GM12878 (cell line): ENCODE results near the gene SHISAL2B.

Experiments used
- HDGF ChIP-seq: fragments of 450-650 bp; IDR thresholded peaks from 2 replicates; pipeline ENCODE4 v1.6.1; 2016; ENCODE audit warnings: antibody characterized with exemption
- IKZF2 ChIP-seq, 2 experiments: fragments of 450-650 bp; IDR thresholded peaks; 2 replicates each; pipeline ENCODE4 v1.6.1; 2017; ENCODE audit warnings: mild to moderate bottlenecking in 2 of 2, moderate library complexity in 2 of 2
- POLR2A ChIP-seq: IDR thresholded peaks from 2 replicates; pipeline ENCODE4 v1.6.1; 2011; ENCODE audit warnings: low read depth, mild to moderate bottlenecking, low read length
- SMARCA5 ChIP-seq: fragments of 450-650 bp; IDR thresholded peaks from 2 replicates; pipeline ENCODE4 v1.6.1; 2017; ENCODE audit warnings: mild to moderate bottlenecking
- TCF12 ChIP-seq: IDR thresholded peaks from 2 replicates; pipeline ENCODE4 v1.6.1; 2011; ENCODE audit warnings: low read depth, mild to moderate bottlenecking, low read length
- TCF3 ChIP-seq: IDR thresholded peaks from 2 replicates; pipeline ENCODE4 v1.6.1; 2012; ENCODE audit warnings: low read depth, mild to moderate bottlenecking, low read length, borderline replicate concordance; ENCODE audit not compliant: insufficient read depth
- ZBED1 ChIP-seq: IDR thresholded peaks from 2 replicates; pipeline ENCODE4 v1.6.1; 2016; ENCODE audit warnings: borderline replicate concordance
- TF ChIP-seq, protein P1 (sequence below): IDR thresholded peaks from 2 replicates; pipeline ENCODE4 v1.6.1; 2011; ENCODE audit warnings: borderline replicate concordance, low read depth, mild to moderate bottlenecking, moderate library complexity, low read length; ENCODE audit not compliant: insufficient read depth, poor library complexity, severe bottlenecking
- TF ChIP-seq, protein P2 (sequence below), 3 experiments: IDR thresholded peaks in 2 of 3; conservative IDR thresholded peaks in 1 of 3; 2 replicates each; pipeline ENCODE4 v1.5.1; 2011; ENCODE audit warnings: low read depth in 3 of 3, low read length in 3 of 3, mild to moderate bottlenecking in 3 of 3, control low read depth in 2 of 3, moderate library complexity in 2 of 3, inconsistent platforms in 1 of 3, mixed read lengths in 1 of 3; ENCODE audit not compliant: control insufficient read depth in 2 of 3, insufficient read depth in 1 of 3; ENCODE audit errors: extremely low read depth in 1 of 3
- TF ChIP-seq, protein P3 (sequence below): IDR thresholded peaks from 2 replicates; pipeline ENCODE4 v1.6.1; 2011; ENCODE audit warnings: low read depth, low read length, improper control_type of control experiment, borderline replicate concordance

DNA sequence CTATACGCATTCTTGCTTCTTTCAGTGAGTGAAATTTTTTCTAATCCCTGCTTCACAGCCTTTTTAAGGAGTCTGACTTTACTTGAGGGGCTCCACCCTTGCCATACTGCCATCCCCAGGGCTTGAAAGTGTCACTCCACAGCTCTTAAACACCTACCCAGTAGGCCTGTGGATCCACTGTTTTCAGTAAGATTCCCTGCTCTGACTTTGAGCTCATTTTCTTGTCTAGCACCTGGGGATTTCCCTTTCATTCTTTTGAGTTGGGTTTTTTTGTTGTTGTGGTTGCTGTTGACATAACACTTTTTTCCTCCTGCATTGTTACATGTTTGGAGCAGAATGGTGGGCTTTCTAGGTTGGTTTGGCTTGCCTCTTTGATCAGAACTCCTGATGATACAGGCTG, 54.6 kb downstream of the SHISAL2B start:
- no peak for TF ChIP-seq HDGF
- TF ChIP-seq TCF12 = no peak
- TF ChIP-seq IKZF2 (IDR thresholded peaks at IDR 0.05) = no peak
- TF ChIP-seq TCF3 = no peak
- no peak for TF ChIP-seq POLR2A
- TF ChIP-seq SMARCA5 = no peak
- TF ChIP-seq, protein P1, sequence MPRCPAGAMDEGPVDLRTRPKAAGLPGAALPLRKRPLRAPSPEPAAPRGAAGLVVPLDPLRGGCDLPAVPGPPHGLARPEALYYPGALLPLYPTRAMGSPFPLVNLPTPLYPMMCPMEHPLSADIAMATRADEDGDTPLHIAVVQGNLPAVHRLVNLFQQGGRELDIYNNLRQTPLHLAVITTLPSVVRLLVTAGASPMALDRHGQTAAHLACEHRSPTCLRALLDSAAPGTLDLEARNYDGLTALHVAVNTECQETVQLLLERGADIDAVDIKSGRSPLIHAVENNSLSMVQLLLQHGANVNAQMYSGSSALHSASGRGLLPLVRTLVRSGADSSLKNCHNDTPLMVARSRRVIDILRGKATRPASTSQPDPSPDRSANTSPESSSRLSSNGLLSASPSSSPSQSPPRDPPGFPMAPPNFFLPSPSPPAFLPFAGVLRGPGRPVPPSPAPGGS = no peak
- TF ChIP-seq, protein P2, sequence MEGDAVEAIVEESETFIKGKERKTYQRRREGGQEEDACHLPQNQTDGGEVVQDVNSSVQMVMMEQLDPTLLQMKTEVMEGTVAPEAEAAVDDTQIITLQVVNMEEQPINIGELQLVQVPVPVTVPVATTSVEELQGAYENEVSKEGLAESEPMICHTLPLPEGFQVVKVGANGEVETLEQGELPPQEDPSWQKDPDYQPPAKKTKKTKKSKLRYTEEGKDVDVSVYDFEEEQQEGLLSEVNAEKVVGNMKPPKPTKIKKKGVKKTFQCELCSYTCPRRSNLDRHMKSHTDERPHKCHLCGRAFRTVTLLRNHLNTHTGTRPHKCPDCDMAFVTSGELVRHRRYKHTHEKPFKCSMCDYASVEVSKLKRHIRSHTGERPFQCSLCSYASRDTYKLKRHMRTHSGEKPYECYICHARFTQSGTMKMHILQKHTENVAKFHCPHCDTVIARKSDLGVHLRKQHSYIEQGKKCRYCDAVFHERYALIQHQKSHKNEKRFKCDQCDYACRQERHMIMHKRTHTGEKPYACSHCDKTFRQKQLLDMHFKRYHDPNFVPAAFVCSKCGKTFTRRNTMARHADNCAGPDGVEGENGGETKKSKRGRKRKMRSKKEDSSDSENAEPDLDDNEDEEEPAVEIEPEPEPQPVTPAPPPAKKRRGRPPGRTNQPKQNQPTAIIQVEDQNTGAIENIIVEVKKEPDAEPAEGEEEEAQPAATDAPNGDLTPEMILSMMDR (IDR thresholded peaks at IDR 0.05 in 2 of 3, conservative IDR thresholded peaks at IDR 0.05 in 1 of 3; ENCODE audit: control insufficient read depth in 2 of 3, extremely low read depth in 1 of 3, insufficient read depth in 1 of 3, low read depth in 3 of 3, low read length in 3 of 3) = no peak
- TF ChIP-seq, protein P3, sequence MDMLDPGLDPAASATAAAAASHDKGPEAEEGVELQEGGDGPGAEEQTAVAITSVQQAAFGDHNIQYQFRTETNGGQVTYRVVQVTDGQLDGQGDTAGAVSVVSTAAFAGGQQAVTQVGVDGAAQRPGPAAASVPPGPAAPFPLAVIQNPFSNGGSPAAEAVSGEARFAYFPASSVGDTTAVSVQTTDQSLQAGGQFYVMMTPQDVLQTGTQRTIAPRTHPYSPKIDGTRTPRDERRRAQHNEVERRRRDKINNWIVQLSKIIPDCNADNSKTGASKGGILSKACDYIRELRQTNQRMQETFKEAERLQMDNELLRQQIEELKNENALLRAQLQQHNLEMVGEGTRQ = no peak
- TF ChIP-seq ZBED1 = no peak
